ENCODE measurements around the gene PPP1R14D.

DNA sequence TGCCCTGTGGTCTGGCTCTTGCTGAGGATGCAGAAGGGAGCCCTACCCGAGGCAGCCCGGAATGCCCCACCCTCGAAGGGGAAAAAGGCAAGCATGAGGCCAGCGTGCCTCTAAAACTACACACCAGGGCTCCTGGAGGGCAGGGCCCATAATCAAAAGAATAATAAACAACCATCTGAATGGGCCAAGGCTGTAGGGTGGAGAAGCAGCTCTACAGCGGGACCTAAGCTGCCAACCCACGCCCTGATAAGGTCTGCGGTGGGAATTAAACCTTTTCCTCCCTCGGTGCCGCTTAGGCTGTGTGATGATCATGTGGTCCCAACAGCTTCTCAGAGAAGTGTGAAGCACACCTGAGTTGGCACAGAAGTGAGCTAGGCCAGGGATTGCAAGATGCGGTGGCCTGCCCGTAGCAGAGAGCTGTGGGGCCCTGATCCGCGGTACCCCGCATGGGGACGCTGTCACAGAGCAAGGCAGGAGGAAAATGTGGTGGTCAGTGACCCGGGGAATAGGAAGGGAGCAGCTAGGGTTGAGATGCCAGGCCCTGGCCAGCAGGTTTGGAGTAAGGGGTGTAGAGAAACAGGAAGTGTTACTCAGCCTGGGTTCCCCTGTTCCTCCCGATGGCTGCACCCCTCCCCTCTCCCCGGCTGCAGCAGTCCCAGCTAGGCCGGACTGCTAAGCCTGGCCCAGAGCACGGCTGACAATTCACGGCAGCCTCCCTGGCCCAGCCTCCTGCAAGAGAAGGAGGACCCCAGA lies 59.8 kb downstream of the PPP1R14D start:
- TF ChIP-seq EP300 (IDR thresholded peaks at IDR 0.05; ENCODE audit: borderline replicate concordance), result no peak
- TF ChIP-seq, protein P1, sequence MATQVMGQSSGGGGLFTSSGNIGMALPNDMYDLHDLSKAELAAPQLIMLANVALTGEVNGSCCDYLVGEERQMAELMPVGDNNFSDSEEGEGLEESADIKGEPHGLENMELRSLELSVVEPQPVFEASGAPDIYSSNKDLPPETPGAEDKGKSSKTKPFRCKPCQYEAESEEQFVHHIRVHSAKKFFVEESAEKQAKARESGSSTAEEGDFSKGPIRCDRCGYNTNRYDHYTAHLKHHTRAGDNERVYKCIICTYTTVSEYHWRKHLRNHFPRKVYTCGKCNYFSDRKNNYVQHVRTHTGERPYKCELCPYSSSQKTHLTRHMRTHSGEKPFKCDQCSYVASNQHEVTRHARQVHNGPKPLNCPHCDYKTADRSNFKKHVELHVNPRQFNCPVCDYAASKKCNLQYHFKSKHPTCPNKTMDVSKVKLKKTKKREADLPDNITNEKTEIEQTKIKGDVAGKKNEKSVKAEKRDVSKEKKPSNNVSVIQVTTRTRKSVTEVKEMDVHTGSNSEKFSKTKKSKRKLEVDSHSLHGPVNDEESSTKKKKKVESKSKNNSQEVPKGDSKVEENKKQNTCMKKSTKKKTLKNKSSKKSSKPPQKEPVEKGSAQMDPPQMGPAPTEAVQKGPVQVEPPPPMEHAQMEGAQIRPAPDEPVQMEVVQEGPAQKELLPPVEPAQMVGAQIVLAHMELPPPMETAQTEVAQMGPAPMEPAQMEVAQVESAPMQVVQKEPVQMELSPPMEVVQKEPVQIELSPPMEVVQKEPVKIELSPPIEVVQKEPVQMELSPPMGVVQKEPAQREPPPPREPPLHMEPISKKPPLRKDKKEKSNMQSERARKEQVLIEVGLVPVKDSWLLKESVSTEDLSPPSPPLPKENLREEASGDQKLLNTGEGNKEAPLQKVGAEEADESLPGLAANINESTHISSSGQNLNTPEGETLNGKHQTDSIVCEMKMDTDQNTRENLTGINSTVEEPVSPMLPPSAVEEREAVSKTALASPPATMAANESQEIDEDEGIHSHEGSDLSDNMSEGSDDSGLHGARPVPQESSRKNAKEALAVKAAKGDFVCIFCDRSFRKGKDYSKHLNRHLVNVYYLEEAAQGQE (IDR thresholded peaks at IDR 0.05; ENCODE audit: low read depth), result no peak
- TF ChIP-seq NFIC (IDR thresholded peaks at IDR 0.05), result no peak
- TF ChIP-seq RAD21 (IDR thresholded peaks at IDR 0.05; ENCODE audit: low read depth), result no peak
- TF ChIP-seq FOXM1 (IDR thresholded peaks at IDR 0.05; ENCODE audit: borderline replicate concordance, low read depth), result no peak
- TF ChIP-seq CEBPB (IDR thresholded peaks at IDR 0.05), result no peak
- no peak for TF ChIP-seq TEAD4 (IDR thresholded peaks at IDR 0.05)
- no peak for TF ChIP-seq MAX (IDR thresholded peaks at IDR 0.05)
- no peak for TF ChIP-seq ZBTB7A (IDR thresholded peaks at IDR 0.05; ENCODE audit: low read depth)
- no peak for TF ChIP-seq EGR1 (IDR thresholded peaks at IDR 0.05)
- peak; percentile 3; the same call in 1 of the 2 replicates for TF ChIP-seq TAF1 (IDR thresholded peaks at IDR 0.05; ENCODE audit: low read depth)
- TF ChIP-seq, protein P2, sequence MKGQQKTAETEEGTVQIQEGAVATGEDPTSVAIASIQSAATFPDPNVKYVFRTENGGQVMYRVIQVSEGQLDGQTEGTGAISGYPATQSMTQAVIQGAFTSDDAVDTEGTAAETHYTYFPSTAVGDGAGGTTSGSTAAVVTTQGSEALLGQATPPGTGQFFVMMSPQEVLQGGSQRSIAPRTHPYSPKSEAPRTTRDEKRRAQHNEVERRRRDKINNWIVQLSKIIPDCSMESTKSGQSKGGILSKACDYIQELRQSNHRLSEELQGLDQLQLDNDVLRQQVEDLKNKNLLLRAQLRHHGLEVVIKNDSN (IDR thresholded peaks at IDR 0.05), result no peak
- TF ChIP-seq YY1 (IDR thresholded peaks at IDR 0.05; ENCODE audit: low read depth), result no peak

Measured in Ishikawa (cell line).